HEK293 (cell line): ENCODE measurements around the gene PCOLCE2.
A peak's percentile ranks its signal among the peaks of the same experiment; 100 is the strongest.

ENCODE experiments used
- CTCF ChIA-PET: fragments of 350-600 bp; formaldehyde crosslinking; extraction: SDS; loops from one replicate; lab custom pipeline; 2021; ENCODE audit warnings: antibody characterized with exemption; lab: Yijun Ruan, JAX
- POLR2A ChIA-PET: fragments of 300-600 bp; formaldehyde crosslinking; extraction: SDS; loops from one replicate; lab custom pipeline; 2020; ENCODE audit warnings: antibody characterized with exemption, inconsistent platforms; lab: Yijun Ruan, JAX
- H3K27ac ChIP-seq: fragments of 200-500 bp; sonication (Bioruptor generic); 2 replicates; pipeline ENCODE4 v1.5.1; 2014; ENCODE audit warnings: low read depth, low read length, control low read depth, inconsistent platforms; ENCODE audit errors: extremely low read depth
- H3K36me3 ChIP-seq, 2 experiments: fragments of 200-500 bp in 1 of 2; sonication (Bioruptor generic) in 1 of 2; 1 replicate in 1 of 2; 2 replicates in 1 of 2; pipeline ENCODE4 v1.5.1; 2014 to 2017; ENCODE audit warnings: inconsistent platforms in 2 of 2, low read length in 2 of 2; ENCODE audit not compliant: control insufficient read depth in 2 of 2, insufficient read depth in 1 of 2
- H3K4me1 ChIP-seq: fragments of 200-500 bp; sonication (Bioruptor generic); 2 replicates; pipeline ENCODE4 v1.5.1; 2014; ENCODE audit warnings: mild to moderate bottlenecking, low read length, inconsistent platforms; ENCODE audit not compliant: control insufficient read depth, insufficient read depth
- H3K4me3 ChIP-seq: 2 replicates; pipeline ENCODE4 v1.5.1; 2011; ENCODE audit warnings: low read depth, mild to moderate bottlenecking, control low read depth, low read length, moderate library complexity
- H3K9me3 ChIP-seq: fragments of 200-500 bp; sonication (Bioruptor generic); 2 replicates; pipeline ENCODE4 v1.5.1; 2014; ENCODE audit warnings: low read depth, low read length, inconsistent platforms; ENCODE audit not compliant: control insufficient read depth, insufficient read depth
- GLI4 ChIP-seq: fragments of 450-650 bp; formaldehyde crosslinking; IDR thresholded peaks from 2 replicates; pipeline ENCODE4 v1.5.1; 2016; ENCODE audit warnings: missing biosample characterization, missing genetic modification characterization
- KLF8 ChIP-seq: fragments of 450-650 bp; formaldehyde crosslinking; IDR thresholded peaks from 2 replicates; pipeline ENCODE4 v1.5.1; 2016; ENCODE audit warnings: missing biosample characterization, missing genetic modification characterization
- SCRT2 ChIP-seq: fragments of 450-650 bp; formaldehyde crosslinking; IDR thresholded peaks from 2 replicates; pipeline ENCODE4 v1.5.1; 2016; ENCODE audit warnings: missing biosample characterization, missing genetic modification characterization
- SP3 ChIP-seq: fragments of 450-650 bp; formaldehyde crosslinking; IDR thresholded peaks from 2 replicates; pipeline ENCODE4 v1.5.1; 2016; ENCODE audit warnings: missing biosample characterization, missing genetic modification characterization
- TCF7L2 ChIP-seq: IDR thresholded peaks from 2 replicates; pipeline ENCODE4 v1.6.1; 2011; ENCODE audit warnings: low read depth, mild to moderate bottlenecking, inconsistent platforms, low read length, moderate library complexity, borderline replicate concordance
- ZBTB7A ChIP-seq: fragments of 450-650 bp; formaldehyde crosslinking; IDR thresholded peaks from 2 replicates; pipeline ENCODE4 v1.5.1; 2016; ENCODE audit warnings: low read depth, missing biosample characterization, missing genetic modification characterization
- ZFP37 ChIP-seq: fragments of 450-650 bp; formaldehyde crosslinking; IDR thresholded peaks from 2 replicates; pipeline ENCODE4 v1.5.1; 2016; ENCODE audit warnings: missing biosample characterization, missing genetic modification characterization
- ZNF155 ChIP-seq: fragments of 450-650 bp; formaldehyde crosslinking; IDR thresholded peaks from 2 replicates; pipeline ENCODE4 v1.5.1; 2016; ENCODE audit warnings: missing biosample characterization, missing genetic modification characterization
- ZNF18 ChIP-seq: fragments of 450-650 bp; formaldehyde crosslinking; IDR thresholded peaks from 2 replicates; pipeline ENCODE4 v1.5.1; 2016; ENCODE audit warnings: missing biosample characterization, missing genetic modification characterization
- ZNF214 ChIP-seq: fragments of 450-650 bp; formaldehyde crosslinking; IDR thresholded peaks from 2 replicates; pipeline ENCODE4 v1.5.1; 2017; ENCODE audit warnings: missing biosample characterization, mild to moderate bottlenecking, missing genetic modification characterization, borderline replicate concordance
- ZNF274 ChIP-seq, 2 experiments: fragments of 200-500 bp in 1 of 2; fragments of 450-650 bp in 1 of 2; sonication (Bioruptor generic) in 1 of 2; formaldehyde crosslinking in 1 of 2; IDR thresholded peaks; 2 replicates each; pipeline versions ENCODE4 v1.5.1 to v1.6.1; 2014 to 2016; ENCODE audit warnings: borderline replicate concordance in 1 of 2, inconsistent platforms in 1 of 2, low read length in 1 of 2, missing biosample characterization in 1 of 2, missing genetic modification characterization in 1 of 2
- ZNF366 ChIP-seq: fragments of 450-650 bp; formaldehyde crosslinking; conservative IDR thresholded peaks from 2 replicates; pipeline ENCODE4 v1.5.1; 2016; ENCODE audit warnings: missing biosample characterization, missing genetic modification characterization
- ZNF416 ChIP-seq: fragments of 450-650 bp; formaldehyde crosslinking; IDR thresholded peaks from 2 replicates; pipeline ENCODE4 v1.5.1; 2016; ENCODE audit warnings: missing biosample characterization, missing genetic modification characterization
- ZNF423 ChIP-seq: fragments of 450-650 bp; formaldehyde crosslinking; IDR thresholded peaks from 2 replicates; pipeline ENCODE4 v1.5.1; 2016; ENCODE audit warnings: missing biosample characterization, missing genetic modification characterization
- ZNF529 ChIP-seq: fragments of 450-650 bp; formaldehyde crosslinking; IDR thresholded peaks from 2 replicates; pipeline ENCODE4 v1.5.1; 2017; ENCODE audit warnings: missing genetic modification characterization, missing biosample characterization; ENCODE audit not compliant: insufficient replicate concordance
- ZNF549 ChIP-seq: fragments of 450-650 bp; IDR thresholded peaks from 2 replicates; pipeline ENCODE4 v1.5.1; 2018; ENCODE audit warnings: missing biosample characterization, missing genetic modification characterization, mild to moderate bottlenecking, inconsistent platforms, moderate library complexity
- ZNF701 ChIP-seq: fragments of 450-650 bp; formaldehyde crosslinking; IDR thresholded peaks from 2 replicates; pipeline ENCODE4 v1.5.1; 2016; ENCODE audit warnings: missing biosample characterization, missing genetic modification characterization
- ZNF830 ChIP-seq: fragments of 450-650 bp; IDR thresholded peaks from 2 replicates; pipeline ENCODE4 v1.5.0; 2018; ENCODE audit warnings: missing biosample characterization, missing genetic modification characterization, low read depth, mild to moderate bottlenecking, moderate library complexity
- TF ChIP-seq, protein P1 (sequence below): fragments of 450-650 bp; formaldehyde crosslinking; IDR thresholded peaks from 2 replicates; pipeline ENCODE4 v1.5.1; 2016; ENCODE audit warnings: missing biosample characterization, missing genetic modification characterization
- TF ChIP-seq, protein P2 (sequence below): fragments of 450-650 bp; formaldehyde crosslinking; IDR thresholded peaks from 2 replicates; pipeline ENCODE4 v1.5.1; 2017; ENCODE audit warnings: missing biosample characterization, missing genetic modification characterization
- TF ChIP-seq, protein P3 (sequence below): sonication (generic); formaldehyde crosslinking; IDR thresholded peaks from 2 replicates; pipeline ENCODE4 v1.8.1; 2022; ENCODE audit warnings: mild to moderate bottlenecking, moderate library complexity, missing genetic modification reagents

PCOLCE2 gene

GRCh38 chr3:142801746-142802145 is 87.1 kb downstream of the PCOLCE2 start:
- TF ChIP-seq, protein P1, sequence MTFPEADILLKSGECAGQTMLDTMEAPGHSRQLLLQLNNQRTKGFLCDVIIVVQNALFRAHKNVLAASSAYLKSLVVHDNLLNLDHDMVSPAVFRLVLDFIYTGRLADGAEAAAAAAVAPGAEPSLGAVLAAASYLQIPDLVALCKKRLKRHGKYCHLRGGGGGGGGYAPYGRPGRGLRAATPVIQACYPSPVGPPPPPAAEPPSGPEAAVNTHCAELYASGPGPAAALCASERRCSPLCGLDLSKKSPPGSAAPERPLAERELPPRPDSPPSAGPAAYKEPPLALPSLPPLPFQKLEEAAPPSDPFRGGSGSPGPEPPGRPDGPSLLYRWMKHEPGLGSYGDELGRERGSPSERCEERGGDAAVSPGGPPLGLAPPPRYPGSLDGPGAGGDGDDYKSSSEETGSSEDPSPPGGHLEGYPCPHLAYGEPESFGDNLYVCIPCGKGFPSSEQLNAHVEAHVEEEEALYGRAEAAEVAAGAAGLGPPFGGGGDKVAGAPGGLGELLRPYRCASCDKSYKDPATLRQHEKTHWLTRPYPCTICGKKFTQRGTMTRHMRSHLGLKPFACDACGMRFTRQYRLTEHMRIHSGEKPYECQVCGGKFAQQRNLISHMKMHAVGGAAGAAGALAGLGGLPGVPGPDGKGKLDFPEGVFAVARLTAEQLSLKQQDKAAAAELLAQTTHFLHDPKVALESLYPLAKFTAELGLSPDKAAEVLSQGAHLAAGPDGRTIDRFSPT (tag by site-specific recombination): no peak
- no peak for TF ChIP-seq ZNF274 (IDR thresholded peaks at IDR 0.05; ENCODE audit: low read length)
- no peak for TF ChIP-seq ZNF274 (tag by site-specific recombination; IDR thresholded peaks at IDR 0.05; ENCODE audit: borderline replicate concordance)
- no peak for TF ChIP-seq GLI4
- Histone ChIP-seq H3K4me3 (no peak overlapping the region), H3K9me3 (no peaks in the 10 kb centered on the region), H3K4me1 (no peaks in the 10 kb centered on the region), H3K36me3 (peaks cover 0 to 12% of the 10 kb centered on the region in 2 experiments; a peak in 1 of 3 replicates), H3K27ac (no peak overlapping the region)
- ChIA-PET CTCF (no interaction called here), POLR2A (no interaction called here)

- ChIA-PET CTCF (no interaction called here), POLR2A (no interaction called here)
- peaks cover 0 to 3% of the 10 kb centered on the region in 2 experiments; a peak in 1 of 3 replicates for H3K36me3 ChIP-seq
- TF ChIP-seq, protein P2, sequence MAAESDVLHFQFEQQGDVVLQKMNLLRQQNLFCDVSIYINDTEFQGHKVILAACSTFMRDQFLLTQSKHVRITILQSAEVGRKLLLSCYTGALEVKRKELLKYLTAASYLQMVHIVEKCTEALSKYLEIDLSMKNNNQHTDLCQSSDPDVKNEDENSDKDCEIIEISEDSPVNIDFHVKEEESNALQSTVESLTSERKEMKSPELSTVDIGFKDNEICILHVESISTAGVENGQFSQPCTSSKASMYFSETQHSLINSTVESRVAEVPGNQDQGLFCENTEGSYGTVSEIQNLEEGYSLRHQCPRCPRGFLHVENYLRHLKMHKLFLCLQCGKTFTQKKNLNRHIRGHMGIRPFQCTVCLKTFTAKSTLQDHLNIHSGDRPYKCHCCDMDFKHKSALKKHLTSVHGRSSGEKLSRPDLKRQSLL (tag by site-specific recombination): no peak
- TF ChIP-seq ZNF214: no peak
- TF ChIP-seq ZNF18 (tag by site-specific recombination): no peak
- TF ChIP-seq TCF7L2: no peak
- peak; percentile 37 for TF ChIP-seq SCRT2 (tag by site-specific recombination)
- TF ChIP-seq ZFP37 (tag by site-specific recombination): no peak
- TF ChIP-seq, protein P3, sequence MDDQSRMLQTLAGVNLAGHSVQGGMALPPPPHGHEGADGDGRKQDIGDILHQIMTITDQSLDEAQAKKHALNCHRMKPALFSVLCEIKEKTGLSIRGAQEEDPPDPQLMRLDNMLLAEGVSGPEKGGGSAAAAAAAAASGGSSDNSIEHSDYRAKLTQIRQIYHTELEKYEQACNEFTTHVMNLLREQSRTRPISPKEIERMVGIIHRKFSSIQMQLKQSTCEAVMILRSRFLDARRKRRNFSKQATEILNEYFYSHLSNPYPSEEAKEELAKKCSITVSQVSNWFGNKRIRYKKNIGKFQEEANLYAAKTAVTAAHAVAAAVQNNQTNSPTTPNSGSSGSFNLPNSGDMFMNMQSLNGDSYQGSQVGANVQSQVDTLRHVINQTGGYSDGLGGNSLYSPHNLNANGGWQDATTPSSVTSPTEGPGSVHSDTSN (CRISPR knock-in tag): no peak
- no peak overlapping the region for H3K27ac ChIP-seq
- H3K4me1 ChIP-seq: no peaks in the 10 kb centered on the region
- no peak overlapping the region for H3K4me3 ChIP-seq
- no peaks in the 10 kb centered on the region for H3K9me3 ChIP-seq
These were observed 92.1 kb downstream of the PCOLCE2 start for GRCh38 chr3:142796823-142797222.

DNA sequence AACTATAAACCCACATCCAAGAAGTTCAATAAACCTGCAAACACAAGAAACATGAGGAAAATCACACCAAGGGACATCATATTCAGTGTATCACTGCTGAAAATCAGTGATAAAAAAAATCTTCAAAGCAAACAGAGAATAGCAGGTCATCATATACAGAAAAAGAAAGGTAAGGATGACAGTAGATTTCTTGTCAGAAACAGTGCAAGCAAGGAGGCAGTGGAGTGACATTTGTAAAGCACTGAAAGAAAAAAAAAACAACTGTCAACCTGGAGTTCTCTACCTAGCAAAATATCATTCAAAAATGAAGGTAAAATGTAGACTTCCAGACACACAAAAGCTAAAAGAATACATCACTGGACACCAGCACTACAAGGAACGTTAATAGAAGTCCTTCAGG is 93.6 kb downstream of the PCOLCE2 start:
- POLR2A ChIA-PET: no interaction called here
- no peak overlapping the region for H3K27ac ChIP-seq
- H3K4me1 ChIP-seq: no peaks in the 10 kb centered on the region
- CTCF ChIA-PET: interaction anchor here (0.7 kb wide), 1 partner anchor 9 kb away, joined by 3 read pairs; no protein-coding TSS in a partner anchor
- TF ChIP-seq ZNF366: no peak
- TF ChIP-seq ZBTB7A (tag by site-specific recombination): no peak
- no peak for TF ChIP-seq SP3 (tag by site-specific recombination)
- TF ChIP-seq ZNF830 (tag by site-specific recombination): no peak
- TF ChIP-seq ZNF701 (tag by site-specific recombination): no peak
- no peak for TF ChIP-seq ZNF155 (tag by site-specific recombination)
- TF ChIP-seq KLF8: no peak
- no peak for TF ChIP-seq ZNF549 (tag by site-specific recombination)
- TF ChIP-seq ZNF423 (tag by site-specific recombination): no peak
- TF ChIP-seq ZNF529 (tag by site-specific recombination): no peak
- TF ChIP-seq ZNF416 (tag by site-specific recombination): no peak
- TF ChIP-seq, all 188 proteins: peak for 0
- Histone ChIP-seq H3K4me3 (no peak overlapping the region), H3K36me3 (peaks cover 0 to 3% of the 10 kb centered on the region in 2 experiments; a peak in 1 of 3 replicates), H3K9me3 (no peaks in the 10 kb centered on the region)
